ENCODE data around the gene ANXA8.

DNA sequence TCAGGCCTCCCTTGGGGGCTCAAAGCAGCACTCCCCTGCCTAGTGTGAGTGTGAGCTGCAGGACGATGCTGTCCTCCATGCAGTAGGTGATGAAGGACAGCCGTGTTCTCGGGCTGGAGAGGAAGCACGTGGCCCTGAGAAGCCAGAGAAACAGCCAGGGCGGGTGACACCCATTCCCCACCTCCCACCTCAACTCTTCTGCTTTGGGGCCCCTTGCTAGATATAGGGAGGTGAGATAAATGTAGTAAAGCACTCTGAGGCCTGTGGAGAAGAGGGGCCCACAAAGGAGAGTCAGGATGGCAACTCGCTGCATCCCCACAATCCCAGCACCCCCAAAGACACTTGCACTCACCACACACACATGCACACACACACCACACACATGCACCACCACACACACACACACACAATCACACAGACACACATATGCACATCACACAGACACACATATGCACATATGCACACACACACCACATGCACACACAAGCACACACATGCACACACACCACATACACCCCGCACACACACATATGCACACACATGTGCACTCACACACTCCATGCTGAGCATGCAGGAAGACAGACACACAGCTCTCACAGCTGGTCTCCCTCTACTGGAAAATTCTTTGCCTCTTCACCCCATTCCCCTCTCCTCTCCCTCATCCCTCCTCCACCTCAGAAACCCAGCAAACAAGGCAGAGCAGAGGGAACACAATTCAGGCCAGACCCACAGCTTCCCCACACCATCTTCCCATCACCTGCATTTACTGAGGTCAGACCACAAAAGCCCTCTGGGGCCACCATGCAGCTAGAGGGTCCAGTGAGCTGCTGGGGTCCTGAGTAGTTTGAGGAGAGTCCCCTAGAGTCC, 30.5 kb downstream of the ANXA8 start:
- TF ChIP-seq CTCF (IDR thresholded peaks at IDR 0.05) (no peak), POLR2A (IDR thresholded peaks at IDR 0.05) (no peak), EP300 (IDR thresholded peaks at IDR 0.05) (no peak)

Data from ovary (tissue), 3 donors.